ENCODE data around the gene CPNE8.

- TF ChIP-seq, protein P1, sequence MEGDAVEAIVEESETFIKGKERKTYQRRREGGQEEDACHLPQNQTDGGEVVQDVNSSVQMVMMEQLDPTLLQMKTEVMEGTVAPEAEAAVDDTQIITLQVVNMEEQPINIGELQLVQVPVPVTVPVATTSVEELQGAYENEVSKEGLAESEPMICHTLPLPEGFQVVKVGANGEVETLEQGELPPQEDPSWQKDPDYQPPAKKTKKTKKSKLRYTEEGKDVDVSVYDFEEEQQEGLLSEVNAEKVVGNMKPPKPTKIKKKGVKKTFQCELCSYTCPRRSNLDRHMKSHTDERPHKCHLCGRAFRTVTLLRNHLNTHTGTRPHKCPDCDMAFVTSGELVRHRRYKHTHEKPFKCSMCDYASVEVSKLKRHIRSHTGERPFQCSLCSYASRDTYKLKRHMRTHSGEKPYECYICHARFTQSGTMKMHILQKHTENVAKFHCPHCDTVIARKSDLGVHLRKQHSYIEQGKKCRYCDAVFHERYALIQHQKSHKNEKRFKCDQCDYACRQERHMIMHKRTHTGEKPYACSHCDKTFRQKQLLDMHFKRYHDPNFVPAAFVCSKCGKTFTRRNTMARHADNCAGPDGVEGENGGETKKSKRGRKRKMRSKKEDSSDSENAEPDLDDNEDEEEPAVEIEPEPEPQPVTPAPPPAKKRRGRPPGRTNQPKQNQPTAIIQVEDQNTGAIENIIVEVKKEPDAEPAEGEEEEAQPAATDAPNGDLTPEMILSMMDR (IDR thresholded peaks at IDR 0.05) = no peak
- TF ChIP-seq POLR2A (IDR thresholded peaks at IDR 0.05) = no peak
Observed at GRCh38 chr12:38880288-38880687, 25.1 kb downstream of the CPNE8 start.

All from ovary (tissue), 3 donors.